Esophagus squamous epithelium (tissue), 5 donors: ENCODE measurements around the gene DPP4. TPM values are rescaled to one million over a fixed set of nuclear protein-coding genes. Genes with fewer than 3 reads are reported as not detected.
A peak's percentile ranks its signal among the peaks of the same experiment; 100 is the strongest.

Experiments used
- DNase-seq: peaks from one replicate; lab custom pipeline; 2025; lab: John Stamatoyannopoulos, UW
- H3K27ac ChIP-seq, 4 donors: fragments of 200-600 bp; sonication (generic); one replicate each; pipeline ENCODE4 v1.5.1; 2016 to 2019; ENCODE audit warnings: mild to moderate bottlenecking in 1 of 4
- H3K27me3 ChIP-seq, 4 donors: fragments of 200-600 bp; sonication (generic); 1 replicate in 3 of 4; 2 replicates in 1 of 4; pipeline versions ENCODE4 v1.5.1 to v1.6.0; 2017 to 2021; ENCODE audit warnings: antibody characterized with exemption in 1 of 4
- H3K36me3 ChIP-seq, 3 donors: fragments of 200-600 bp; sonication (generic); one replicate each; pipeline ENCODE4 v1.5.1; 2016 to 2019
- H3K4me1 ChIP-seq, 3 donors: fragments of 200-600 bp; sonication (generic); one replicate each; pipeline ENCODE4 v1.5.1; 2017 to 2019
- H3K4me3 ChIP-seq, 4 donors: fragments of 200-600 bp; sonication (generic); 1 replicate in 3 of 4; 2 replicates in 1 of 4; pipeline ENCODE4 v1.5.1; 2016 to 2019; ENCODE audit warnings: mild to moderate bottlenecking in 2 of 4, moderate library complexity in 1 of 4
- H3K9me3 ChIP-seq, 3 donors: fragments of 200-600 bp; sonication (generic); one replicate each; pipeline ENCODE4 v1.5.1; 2016 to 2019
- CTCF ChIP-seq, 6 experiments: fragments of 450-650 bp in 4 of 6; fragments of 200-600 bp in 2 of 6; sonication (generic) in 2 of 6; IDR thresholded peaks; one replicate each; pipeline ENCODE4 v1.5.1; 2016 to 2019; ENCODE audit warnings: antibody characterized with exemption in 6 of 6, mild to moderate bottlenecking in 4 of 6, moderate library complexity in 4 of 6
- POLR2A ChIP-seq, 4 donors: fragments of 450-650 bp; IDR thresholded peaks; one replicate each; pipeline ENCODE4 v1.6.1; 2017; ENCODE audit warnings: antibody characterized with exemption in 4 of 4, mild to moderate bottlenecking in 4 of 4, moderate library complexity in 3 of 4
- WGBS, 2 donors: methylation state at CpG; one replicate each; pipeline ENCODE4 v1.1.5; 2018; 5-methylcytosine and 5-hydroxymethylcytosine counted together
- intact Hi-C: fragments of 100-400 bp; cut with DNase I; formaldehyde crosslinking; loops from one replicate; pipeline ENCODE4 v1.15.0; 2022
- total RNA-seq, 4 donors: library from RNA; depleted of rRNA; stranded (reverse); fragments of >200 nt; gene quantifications; one replicate each; pipeline ENCODE4 v1.1.0, GENCODE V29; 2016
- donor health status: DM: yes; HTN: yes; CAD: no.

DPP4 gene
- total RNA-seq = 1 to 10 TPM in 2 of 4 donors, under 1 TPM in 1, not detected in 1; 0.97 to 3.1 (median 3.0) TPM

- intact Hi-C loops = no loop called here
- Histone ChIP-seq H3K4me3 (peak within 1 kb of the TSS; percentile 37 to 75 (median 50)), H3K27ac (peak within 1 kb of the TSS; percentile 8 to 50 (median 44)), H3K27me3 (peaks cover 0 to 41% (median 3%) of the 10 kb centered on the region in 4 donors), H3K9me3 (peaks cover 0 to 12% (median 5%) of the 10 kb centered on the region in 3 donors), H3K4me1 (peaks cover 0 to 32% (median 4%) of the 10 kb centered on the region in 3 donors), H3K36me3 (no peaks in the 10 kb centered on the region)
- no peak for DNase-seq
- no peak for TF ChIP-seq POLR2A (IDR thresholded peaks at IDR 0.05)
- TF ChIP-seq CTCF (IDR thresholded peaks at IDR 0.05) = no peak
- WGBS, 2 donors = 7 to 20% methylated on average over 3 to 6 of the region's 71 CpGs
Measured at GRCh38 chr2:162073888-162074631, at the start of gene DPP4. TSS of gene DPP4 (minus strand) at chr2:162074215. CDS start at chr2:162073981, 234 bp downstream.

- H3K4me1 ChIP-seq = peaks cover 6 to 24% (median 22%) of the 10 kb centered on the region in 3 donors
- no peak for DNase-seq
- peak overlapping the region in 3 of 4 donors; percentile 47 to 50 (median 48) for H3K27ac ChIP-seq
- WGBS, 2 donors = 31 to 34% methylated on average over 7 of the region's 7 CpGs
- H3K4me3 ChIP-seq = no peak overlapping the region
- intact Hi-C loops = no loop called here
- H3K9me3 ChIP-seq = no peaks in the 10 kb centered on the region
- no peaks in the 10 kb centered on the region for H3K36me3 ChIP-seq
- no peaks in the 10 kb centered on the region for H3K27me3 ChIP-seq
- TF ChIP-seq POLR2A (IDR thresholded peaks at IDR 0.05) (no peak), CTCF (IDR thresholded peaks at IDR 0.05) (no peak)
Measured at GRCh38 chr2:162118166-162119031, 44.4 kb upstream of the DPP4 start.

- Histone ChIP-seq H3K4me3 (no peak overlapping the region), H3K36me3 (no peaks in the 10 kb centered on the region), H3K9me3 (no peaks in the 10 kb centered on the region), H3K27ac (no peak overlapping the region), H3K27me3 (no peaks in the 10 kb centered on the region), H3K4me1 (peaks cover 6 to 37% (median 36%) of the 10 kb centered on the region in 3 donors)
- intact Hi-C loops = no loop called here
- DNase-seq = no peak
- TF ChIP-seq POLR2A (IDR thresholded peaks at IDR 0.05) (no peak), CTCF (IDR thresholded peaks at IDR 0.05) (no peak)
Measured at GRCh38 chr2:162116352-162116751, 42.3 kb upstream of the DPP4 start.

GRCh38 chr2:162115076-162115475, 41.1 kb upstream of the DPP4 start:
- TF ChIP-seq POLR2A (IDR thresholded peaks at IDR 0.05) = no peak
- no peak for TF ChIP-seq CTCF (IDR thresholded peaks at IDR 0.05)
- Histone ChIP-seq H3K9me3 (no peaks in the 10 kb centered on the region), H3K4me3 (no peak overlapping the region), H3K27me3 (no peaks in the 10 kb centered on the region), H3K36me3 (no peaks in the 10 kb centered on the region), H3K27ac (no peak overlapping the region), H3K4me1 (peaks cover 6 to 37% (median 36%) of the 10 kb centered on the region in 3 donors)
- intact Hi-C loops = no loop called here
- WGBS, 2 donors = 94 to 97% methylated on average over 2 of the region's 2 CpGs
- DNase-seq = no peak
